ENCODE results near the gene EFNA4. TPM values are rescaled to one million over a fixed set of nuclear protein-coding genes. Genes with fewer than 3 reads are reported as not detected.

EFNA4 gene
- polyA plus RNA-seq, 3 donors: 2.3 to 8.0 (median 4.1) TPM

GRCh38 chr1:155037851-155038441 is 25.6 kb upstream of the EFNA4 start:
- intact Hi-C loops (cut with micrococcal nuclease): no loop called here
- Histone ChIP-seq H3K36me3 (replicated peaks in 1 of 2; ENCODE audit: control insufficient read depth in 1 of 2, insufficient read depth in 2 of 2, low read length in 2 of 2) (no peaks in the 10 kb centered on the region), H4K20me1 (ENCODE audit: insufficient read depth, low read length) (no peaks in the 10 kb centered on the region), H2AFZ (ENCODE audit: insufficient read depth, low read depth, low read length, poor library complexity, severe bottlenecking) (no peak overlapping the region), H3K4me1 (ENCODE audit: control insufficient read depth in 1 of 2, insufficient read depth in 2 of 2, low read length in 2 of 2) (peaks cover 26 to 28% of the 10 kb centered on the region in 2 donors), H3K4me3 (replicated peaks in 1 of 3; ENCODE audit: low read depth in 2 of 3, low read length in 3 of 3) (no peak overlapping the region), H3K27me3 (ENCODE audit: control insufficient read depth in 2 of 2, insufficient read depth in 2 of 2, low read length in 2 of 2) (no peaks in the 10 kb centered on the region), H3K79me2 (ENCODE audit: insufficient read depth, low read length) (no peaks in the 10 kb centered on the region), H3K27ac (ENCODE audit: low read depth in 1 of 2, low read length in 2 of 2) (no peak overlapping the region), H3K9me3 (replicated peaks in 1 of 2; ENCODE audit: control insufficient read depth in 1 of 2, insufficient read depth in 1 of 2, low read length in 2 of 2) (no peaks in the 10 kb centered on the region), H3K9ac (ENCODE audit: insufficient read depth, low read length, poor library complexity, severe bottlenecking) (no peak overlapping the region), H3K4me2 (replicated peaks; ENCODE audit: extremely low read depth, low read length, poor library complexity, severe bottlenecking) (no peak overlapping the region)
- peaks cover 0 to 3% (median 0%) of the 10 kb centered on the region in 7 donors for H3K9me3 Mint-ChIP-seq
- H3K4me1 Mint-ChIP-seq: peaks cover 31% of the 10 kb centered on the region
- WGBS (ENCODE audit: insufficient coverage): 98% methylated on average over 5 of the region's 6 CpGs
- DNase-seq: no peak
- peak overlapping the region in 1 of 7 donors; percentile 50 for H3K27ac Mint-ChIP-seq
- peaks cover 10 to 20% (median 12%) of the 10 kb centered on the region in 3 donors for H3K27me3 Mint-ChIP-seq (ENCODE audit: low read depth in 3 of 3)
- no peak for TF ChIP-seq CTCF (IDR thresholded peaks at IDR 0.05)
- H3K36me3 Mint-ChIP-seq: no peaks in the 10 kb centered on the region
- peak overlapping the region in 1 of 2 donors; percentile 14 for H3K4me3 Mint-ChIP-seq

- H3K27me3 Mint-ChIP-seq (ENCODE audit: low read depth in 3 of 3): peaks cover 10 to 20% (median 13%) of the 10 kb centered on the region in 3 donors
- H3K4me1 ChIP-seq (ENCODE audit: control insufficient read depth in 1 of 2, insufficient read depth in 2 of 2, low read length in 2 of 2): peaks cover 26 to 28% of the 10 kb centered on the region in 2 donors
- H3K9ac ChIP-seq (ENCODE audit: insufficient read depth, low read length, poor library complexity, severe bottlenecking): no peak overlapping the region
- no peak overlapping the region for H3K27ac Mint-ChIP-seq
- no peaks in the 10 kb centered on the region for H3K79me2 ChIP-seq (ENCODE audit: insufficient read depth, low read length)
- peaks cover 0 to 3% (median 0%) of the 10 kb centered on the region in 7 donors for H3K9me3 Mint-ChIP-seq
- intact Hi-C loops (cut with micrococcal nuclease): no loop called here
- no peak overlapping the region for H3K4me2 ChIP-seq (replicated peaks; ENCODE audit: extremely low read depth, low read length, poor library complexity, severe bottlenecking)
- H3K27me3 ChIP-seq (ENCODE audit: control insufficient read depth in 2 of 2, insufficient read depth in 2 of 2, low read length in 2 of 2): no peaks in the 10 kb centered on the region
- H3K4me1 Mint-ChIP-seq: peaks cover 31% of the 10 kb centered on the region
- no peak for TF ChIP-seq CTCF (IDR thresholded peaks at IDR 0.05)
- WGBS (ENCODE audit: insufficient coverage): 44% methylated on average over 5 of the region's 8 CpGs
- no peak overlapping the region for H3K27ac ChIP-seq (ENCODE audit: low read depth in 1 of 2, low read length in 2 of 2)
- no peaks in the 10 kb centered on the region for H3K9me3 ChIP-seq (replicated peaks in 1 of 2; ENCODE audit: control insufficient read depth in 1 of 2, insufficient read depth in 1 of 2, low read length in 2 of 2)
- H3K36me3 ChIP-seq (replicated peaks in 1 of 2; ENCODE audit: control insufficient read depth in 1 of 2, insufficient read depth in 2 of 2, low read length in 2 of 2): no peaks in the 10 kb centered on the region
- no peak overlapping the region for H3K4me3 Mint-ChIP-seq
- H3K4me3 ChIP-seq (replicated peaks in 1 of 3; ENCODE audit: low read depth in 2 of 3, low read length in 3 of 3): no peak overlapping the region
- no peak for DNase-seq
- H2AFZ ChIP-seq (ENCODE audit: insufficient read depth, low read depth, low read length, poor library complexity, severe bottlenecking): no peak overlapping the region
- no peaks in the 10 kb centered on the region for H3K36me3 Mint-ChIP-seq
- no peaks in the 10 kb centered on the region for H4K20me1 ChIP-seq (ENCODE audit: insufficient read depth, low read length)
Observed at GRCh38 chr1:155038602-155039307, 24.8 kb upstream of the EFNA4 start.

Data from CD14-positive monocyte (primary cell).